ENCODE data around the gene WNT3A.
"Not testable (repeated sequence)": the region's sequence is repeated elsewhere in the genome, so short reads cannot be mapped to it uniquely, and the experiment has no call there.

- not testable (repeated sequence) for TF ChIP-seq CTCF (IDR thresholded peaks at IDR 0.05; ENCODE audit: low read length); EZH2 (IDR thresholded peaks at IDR 0.05; ENCODE audit: borderline replicate concordance, low read length)
These were observed 12.9 kb downstream of the WNT3A start for GRCh38 chr1:228019722-228020083.

Measured in OCI-LY1 (cell line).